HG03432 (cell line): ENCODE data around the gene TSTD1.
"Not testable (repeated sequence)": the region's sequence is repeated elsewhere in the genome, so short reads cannot be mapped to it uniquely, and the experiment has no call there.

Experiments
- ATAC-seq: cut with Tn5 transposase; IDR thresholded peaks from one replicate; pipeline ENCODE4 v1.9.1; 2021; ENCODE audit warnings: mild to moderate bottlenecking, moderate library complexity; ENCODE audit not compliant: unreplicated experiment

The TSTD1 gene

DNA sequence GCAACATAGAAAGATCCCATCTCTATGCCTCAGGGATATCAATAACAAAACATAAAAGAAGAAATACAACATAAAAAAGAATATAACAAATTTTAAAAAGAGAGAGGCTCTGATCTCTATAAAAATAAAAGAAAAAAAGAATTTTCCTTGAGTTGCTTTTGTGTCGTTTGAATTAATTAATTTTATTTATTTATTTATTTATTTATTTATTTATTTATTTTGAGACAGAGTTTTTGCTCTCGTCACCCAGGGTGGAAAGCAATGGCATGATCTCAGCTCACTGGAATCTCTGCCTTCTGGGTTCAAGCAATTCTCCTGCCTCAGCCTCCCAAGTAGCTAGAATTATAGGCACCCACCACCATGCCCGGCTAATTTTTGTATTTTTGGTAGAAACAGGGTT, 26.3 kb downstream of the TSTD1 start:
- no peak for ATAC-seq

DNA sequence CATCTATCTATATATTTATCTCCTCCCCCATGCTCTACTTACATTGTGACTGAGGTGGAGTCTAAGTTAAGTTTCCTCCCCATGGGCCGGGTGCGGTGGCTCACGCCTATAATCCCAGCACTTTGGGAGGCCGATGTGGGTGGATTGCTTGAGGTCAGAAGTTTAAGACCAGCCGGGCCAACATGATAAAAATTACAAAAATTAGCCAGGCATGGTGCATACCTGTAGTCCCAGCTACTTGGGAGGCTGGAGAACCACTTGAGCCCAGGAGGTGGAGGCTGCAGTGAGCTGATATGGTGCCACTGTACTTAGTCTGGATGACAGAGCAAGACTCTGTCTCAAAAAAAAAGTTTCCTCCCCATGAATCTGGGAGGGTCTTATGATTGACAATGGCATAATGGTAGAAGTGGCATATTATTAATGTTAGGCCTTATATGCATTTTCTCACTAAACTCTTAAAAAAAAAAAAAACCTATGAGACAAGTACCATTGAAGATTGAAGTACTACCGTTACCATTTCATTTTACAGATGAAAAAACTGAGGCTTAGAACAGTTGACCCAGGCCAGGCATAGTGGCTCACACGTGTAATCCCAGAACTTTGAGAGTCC, 29.1 kb downstream of the TSTD1 start:
- ATAC-seq: no peak

- no peak for ATAC-seq
These were observed 29.8 kb downstream of the TSTD1 start for GRCh38 chr1:161008869-161009510.

GRCh38 chr1:161007369-161007768, 31.4 kb downstream of the TSTD1 start:
- ATAC-seq: no peak

GRCh38 chr1:161006563-161006962, 32.2 kb downstream of the TSTD1 start:
- ATAC-seq: no peak

GRCh38 chr1:161001525-161001924, 37.2 kb downstream of the TSTD1 start:
- ATAC-seq: no peak

GRCh38 chr1:161000736-161001480, 37.9 kb downstream of the TSTD1 start:
- ATAC-seq: no peak

DNA sequence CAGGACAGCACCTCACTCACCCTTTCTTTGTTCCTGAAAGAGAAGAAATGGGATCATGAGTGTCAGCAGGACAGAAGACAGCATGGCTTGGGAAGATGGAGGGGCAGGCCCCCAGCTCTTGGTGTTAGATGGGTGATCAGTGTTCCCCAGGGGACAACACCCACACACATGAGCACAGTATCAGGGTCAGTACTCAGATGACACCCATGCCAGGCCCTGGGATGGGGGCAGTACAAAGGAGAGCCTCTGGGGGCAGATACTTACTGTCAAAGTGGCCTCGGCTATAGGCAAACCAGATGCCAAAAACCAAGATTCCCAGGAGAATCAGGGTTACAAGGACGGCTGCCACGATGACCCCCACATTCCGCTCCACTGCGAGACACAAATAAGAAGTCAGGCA, 39.4 kb downstream of the TSTD1 start:
- no peak for ATAC-seq

DNA sequence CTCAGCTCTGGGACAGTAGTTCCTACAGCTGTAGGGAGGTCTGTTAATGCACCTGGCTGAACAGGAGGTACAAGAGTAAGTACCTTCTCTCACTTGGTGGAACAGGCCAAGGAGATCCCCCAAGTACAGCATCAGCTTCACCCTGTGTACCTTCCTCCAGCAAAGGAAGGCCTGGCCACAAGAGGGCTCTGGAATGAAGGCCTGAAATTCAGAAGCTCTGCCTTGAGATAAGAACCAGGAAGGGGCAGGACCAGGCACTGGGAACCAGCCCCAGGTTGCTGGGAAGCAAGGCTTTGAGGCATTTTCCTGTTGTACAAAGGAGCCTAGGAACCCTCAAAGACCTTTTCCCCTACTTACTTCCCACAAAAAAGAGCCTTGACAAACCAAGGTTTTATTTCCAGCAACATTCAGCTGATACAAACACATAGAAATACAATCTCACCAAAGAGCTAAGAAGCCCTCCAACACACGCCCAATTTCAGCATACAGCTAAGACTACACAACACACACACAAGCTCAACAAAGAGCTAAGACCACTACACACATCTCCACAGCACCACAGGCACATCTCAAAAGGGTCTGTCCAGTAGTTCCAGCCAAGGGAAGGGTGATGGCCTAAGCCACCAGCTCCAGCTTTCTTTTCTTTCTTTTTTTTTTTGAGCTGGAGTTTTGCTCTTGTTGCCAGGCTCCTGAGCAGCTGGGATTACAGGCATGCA, 41.3 kb downstream of the TSTD1 start:
- ATAC-seq: peak; percentile 60

DNA sequence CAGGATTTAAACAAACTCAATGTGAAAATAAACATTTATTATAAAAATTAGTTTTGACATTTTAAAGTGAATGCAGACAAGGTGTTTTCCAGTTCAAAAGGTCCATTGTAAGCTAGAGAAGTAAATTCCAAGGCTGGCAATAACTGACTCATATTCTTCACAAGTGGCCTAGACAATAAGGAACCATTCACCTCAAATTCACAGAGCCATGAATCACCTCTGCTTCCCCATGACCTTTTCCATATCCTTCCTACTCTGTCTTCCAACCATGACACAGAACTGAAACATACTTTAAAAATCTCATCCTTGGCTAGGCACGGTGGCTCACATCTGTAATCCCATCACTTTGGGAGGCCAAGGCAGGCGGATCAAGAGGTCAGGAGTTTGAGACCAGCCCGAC, 42.6 kb downstream of the TSTD1 start:
- ATAC-seq: no peak

DNA sequence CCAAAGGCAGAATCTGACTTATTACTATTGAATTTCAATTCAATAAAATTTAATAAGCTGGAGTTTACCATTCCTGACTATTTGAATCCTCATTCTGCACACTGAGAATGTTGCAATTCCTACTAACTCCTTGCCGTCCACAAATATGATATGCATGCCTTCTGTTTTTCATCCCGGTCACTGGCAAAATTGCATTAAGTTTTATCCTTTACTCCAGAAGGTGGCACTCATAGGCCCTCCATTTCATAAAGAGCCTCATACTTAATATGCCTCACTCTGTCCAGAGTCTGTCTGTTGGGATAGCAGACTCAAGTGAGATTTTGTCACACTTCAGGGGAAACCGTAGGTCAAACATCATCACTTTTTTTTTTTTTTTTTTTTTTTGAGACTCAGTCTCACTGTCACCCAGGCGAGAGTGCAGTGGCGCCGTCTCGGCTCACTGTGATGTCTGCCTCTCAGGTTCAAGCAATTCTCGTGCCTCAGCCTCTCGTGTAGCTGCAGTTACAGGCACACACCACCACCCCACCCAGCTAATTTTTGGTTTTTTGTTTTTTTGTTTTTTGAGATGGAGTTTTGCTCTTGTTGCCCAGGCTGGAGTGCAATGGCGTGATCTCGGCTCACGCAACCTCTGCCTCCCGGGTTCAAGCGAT, 45.1 kb downstream of the TSTD1 start:
- ATAC-seq: no peak

DNA sequence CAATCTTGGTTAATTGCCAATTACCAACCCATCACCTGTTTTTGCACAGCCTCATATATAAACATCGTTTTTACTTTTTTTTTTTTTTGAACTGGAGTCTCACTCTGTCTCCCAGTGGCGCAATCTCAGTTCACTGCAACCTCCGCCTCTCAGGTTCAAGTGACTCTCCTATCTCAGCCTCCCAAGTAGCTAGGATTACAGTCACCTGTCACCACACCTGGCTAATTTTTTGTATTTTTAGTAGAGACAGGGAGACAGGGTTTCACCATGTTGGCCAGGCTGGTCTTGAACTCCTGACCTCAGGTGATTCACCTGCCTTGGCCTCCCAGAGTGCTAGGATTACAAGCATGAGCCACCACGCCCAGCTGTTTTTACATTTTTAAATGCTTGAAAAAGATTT, 46.7 kb downstream of the TSTD1 start:
- ATAC-seq: not testable (repeated sequence)
